ENCODE data around the gene INTS4.
"Not testable (repeated sequence)": the region's sequence is repeated elsewhere in the genome, so short reads cannot be mapped to it uniquely, and the experiment has no call there.

INTS4 gene

DNA sequence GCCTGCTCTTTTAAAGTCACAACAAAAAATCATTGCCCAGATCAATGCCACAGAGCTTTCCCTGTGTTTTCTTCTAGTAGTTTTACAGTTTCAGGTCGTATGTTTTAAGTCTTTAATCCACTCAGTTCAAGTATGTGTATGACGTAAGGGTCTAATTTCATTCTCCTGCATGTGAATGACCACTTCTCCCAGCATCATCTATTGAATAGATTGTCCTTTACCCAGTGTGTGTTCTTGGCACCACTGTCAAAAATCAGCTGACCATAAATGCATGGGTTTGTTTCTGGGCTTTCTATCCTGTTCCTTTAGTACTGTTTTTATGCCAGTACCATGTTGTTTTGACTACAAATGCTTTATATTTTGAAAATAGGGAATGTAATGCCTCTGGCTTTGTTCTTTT, 28.1 kb downstream of the INTS4 start:
- H3K27ac ChIP-seq (ENCODE audit: insufficient read depth, low read length, poor library complexity, severe bottlenecking): no peak overlapping the region
- no peak overlapping the region for H3K4me3 ChIP-seq (ENCODE audit: insufficient read depth, low read depth, low read length, poor library complexity, severe bottlenecking)
- H3K36me3 ChIP-seq (ENCODE audit: control insufficient read depth, insufficient read depth, low read length): peaks cover 14% of the 10 kb centered on the region
- DNase-seq: no peak
- H3K27me3 ChIP-seq (replicated peaks; ENCODE audit: control insufficient read depth, insufficient read depth, low read length, poor library complexity, severe bottlenecking): no peaks in the 10 kb centered on the region
- H3K9me3 ChIP-seq (ENCODE audit: control insufficient read depth, low read length): no peaks in the 10 kb centered on the region
- no peaks in the 10 kb centered on the region for H3K4me1 ChIP-seq (ENCODE audit: control insufficient read depth, insufficient read depth, low read length, poor library complexity, severe bottlenecking)

DNA sequence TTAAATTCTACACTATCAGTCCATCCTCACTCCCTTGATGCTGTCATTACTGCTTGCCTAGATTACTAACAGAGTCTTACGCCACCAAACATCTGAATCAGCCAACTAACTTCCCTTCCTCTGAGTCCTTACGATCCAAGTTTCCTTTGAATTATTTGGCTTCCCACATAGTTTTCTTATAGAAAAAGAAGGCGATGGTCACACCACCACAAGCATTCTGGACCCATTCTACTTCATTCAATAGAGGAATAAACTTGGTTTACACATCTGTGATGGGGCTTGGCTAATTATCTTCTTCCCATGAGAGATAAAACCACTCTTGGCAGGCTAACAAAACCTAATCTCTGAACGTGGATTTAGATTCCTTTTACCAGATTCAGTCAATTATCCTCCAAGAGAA, 35.0 kb downstream of the INTS4 start:
- Histone ChIP-seq H3K27ac (ENCODE audit: insufficient read depth, low read length, poor library complexity, severe bottlenecking) (no peak overlapping the region), H3K9me3 (ENCODE audit: control insufficient read depth, low read length) (no peaks in the 10 kb centered on the region), H3K36me3 (ENCODE audit: control insufficient read depth, insufficient read depth, low read length) (no peaks in the 10 kb centered on the region), H3K4me1 (ENCODE audit: control insufficient read depth, insufficient read depth, low read length, poor library complexity, severe bottlenecking) (no peaks in the 10 kb centered on the region), H3K4me3 (ENCODE audit: insufficient read depth, low read depth, low read length, poor library complexity, severe bottlenecking) (no peak overlapping the region), H3K27me3 (replicated peaks; ENCODE audit: control insufficient read depth, insufficient read depth, low read length, poor library complexity, severe bottlenecking) (no peaks in the 10 kb centered on the region)
- no peak for DNase-seq

- not testable (repeated sequence) for H3K27ac ChIP-seq (ENCODE audit: insufficient read depth, low read length, poor library complexity, severe bottlenecking); DNase-seq; H3K4me3 ChIP-seq (ENCODE audit: insufficient read depth, low read depth, low read length, poor library complexity, severe bottlenecking); H3K36me3 ChIP-seq (ENCODE audit: control insufficient read depth, insufficient read depth, low read length); H3K9me3 ChIP-seq (ENCODE audit: control insufficient read depth, low read length); H3K27me3 ChIP-seq (replicated peaks; ENCODE audit: control insufficient read depth, insufficient read depth, low read length, poor library complexity, severe bottlenecking); H3K4me1 ChIP-seq (ENCODE audit: control insufficient read depth, insufficient read depth, low read length, poor library complexity, severe bottlenecking)
Observed at GRCh38 chr11:77958583-77959177, 35.8 kb downstream of the INTS4 start.

DNA sequence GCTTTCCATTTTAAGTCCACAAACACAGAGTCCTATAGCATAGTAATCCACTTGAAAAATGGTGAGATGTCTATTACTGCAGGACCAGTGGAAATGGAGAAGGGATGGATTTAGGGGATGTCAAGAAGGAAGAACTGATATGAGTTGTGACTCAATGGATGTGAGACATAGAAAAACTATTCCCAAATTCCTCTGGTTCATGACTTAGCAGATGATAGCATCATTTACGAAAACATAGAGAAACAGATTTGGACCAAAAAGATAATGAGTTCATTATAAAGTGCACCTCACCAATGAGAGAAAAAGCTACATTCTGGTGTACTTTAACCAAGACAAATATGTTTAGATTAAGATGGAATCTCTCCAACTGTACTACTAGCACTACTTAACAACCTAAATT, 51.2 kb downstream of the INTS4 start:
- not testable (repeated sequence) for H3K27me3 ChIP-seq (replicated peaks; ENCODE audit: control insufficient read depth, insufficient read depth, low read length, poor library complexity, severe bottlenecking); DNase-seq; H3K27ac ChIP-seq (ENCODE audit: insufficient read depth, low read length, poor library complexity, severe bottlenecking); H3K9me3 ChIP-seq (ENCODE audit: control insufficient read depth, low read length); H3K36me3 ChIP-seq (ENCODE audit: control insufficient read depth, insufficient read depth, low read length); H3K4me3 ChIP-seq (ENCODE audit: insufficient read depth, low read depth, low read length, poor library complexity, severe bottlenecking); H3K4me1 ChIP-seq (ENCODE audit: control insufficient read depth, insufficient read depth, low read length, poor library complexity, severe bottlenecking)

- H3K4me1 ChIP-seq (ENCODE audit: control insufficient read depth, insufficient read depth, low read length, poor library complexity, severe bottlenecking); H3K27ac ChIP-seq (ENCODE audit: insufficient read depth, low read length, poor library complexity, severe bottlenecking); H3K9me3 ChIP-seq (ENCODE audit: control insufficient read depth, low read length); H3K36me3 ChIP-seq (ENCODE audit: control insufficient read depth, insufficient read depth, low read length); DNase-seq; H3K4me3 ChIP-seq (ENCODE audit: insufficient read depth, low read depth, low read length, poor library complexity, severe bottlenecking); H3K27me3 ChIP-seq (replicated peaks; ENCODE audit: control insufficient read depth, insufficient read depth, low read length, poor library complexity, severe bottlenecking): not testable (repeated sequence)
Observed at GRCh38 chr11:77942465-77942864, 52.0 kb downstream of the INTS4 start.

DNA sequence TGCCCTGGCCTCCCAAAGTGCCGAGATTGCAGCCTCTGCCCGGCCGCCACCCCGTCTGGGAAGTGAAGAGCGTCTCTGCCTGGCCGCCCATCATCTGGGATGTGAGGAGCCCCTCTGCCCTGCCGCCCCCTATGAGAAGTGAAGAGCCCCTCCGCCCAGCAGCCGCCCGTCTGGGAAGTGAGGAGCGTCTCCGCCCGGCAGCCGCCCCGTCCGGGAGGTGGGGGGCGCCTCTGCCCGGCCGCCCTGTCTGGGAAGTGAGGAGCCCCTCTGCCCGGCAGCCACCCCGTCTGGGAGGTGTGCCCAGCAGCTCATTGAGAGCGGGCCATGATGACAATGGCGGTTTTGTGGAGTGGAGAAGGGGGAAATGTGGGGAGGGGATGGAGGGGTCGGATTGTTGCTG, 60.9 kb downstream of the INTS4 start:
- H3K27ac ChIP-seq (ENCODE audit: insufficient read depth, low read length, poor library complexity, severe bottlenecking); H3K4me1 ChIP-seq (ENCODE audit: control insufficient read depth, insufficient read depth, low read length, poor library complexity, severe bottlenecking); H3K36me3 ChIP-seq (ENCODE audit: control insufficient read depth, insufficient read depth, low read length); H3K27me3 ChIP-seq (replicated peaks; ENCODE audit: control insufficient read depth, insufficient read depth, low read length, poor library complexity, severe bottlenecking); H3K9me3 ChIP-seq (ENCODE audit: control insufficient read depth, low read length); H3K4me3 ChIP-seq (ENCODE audit: insufficient read depth, low read depth, low read length, poor library complexity, severe bottlenecking); DNase-seq: not testable (repeated sequence)

DNA sequence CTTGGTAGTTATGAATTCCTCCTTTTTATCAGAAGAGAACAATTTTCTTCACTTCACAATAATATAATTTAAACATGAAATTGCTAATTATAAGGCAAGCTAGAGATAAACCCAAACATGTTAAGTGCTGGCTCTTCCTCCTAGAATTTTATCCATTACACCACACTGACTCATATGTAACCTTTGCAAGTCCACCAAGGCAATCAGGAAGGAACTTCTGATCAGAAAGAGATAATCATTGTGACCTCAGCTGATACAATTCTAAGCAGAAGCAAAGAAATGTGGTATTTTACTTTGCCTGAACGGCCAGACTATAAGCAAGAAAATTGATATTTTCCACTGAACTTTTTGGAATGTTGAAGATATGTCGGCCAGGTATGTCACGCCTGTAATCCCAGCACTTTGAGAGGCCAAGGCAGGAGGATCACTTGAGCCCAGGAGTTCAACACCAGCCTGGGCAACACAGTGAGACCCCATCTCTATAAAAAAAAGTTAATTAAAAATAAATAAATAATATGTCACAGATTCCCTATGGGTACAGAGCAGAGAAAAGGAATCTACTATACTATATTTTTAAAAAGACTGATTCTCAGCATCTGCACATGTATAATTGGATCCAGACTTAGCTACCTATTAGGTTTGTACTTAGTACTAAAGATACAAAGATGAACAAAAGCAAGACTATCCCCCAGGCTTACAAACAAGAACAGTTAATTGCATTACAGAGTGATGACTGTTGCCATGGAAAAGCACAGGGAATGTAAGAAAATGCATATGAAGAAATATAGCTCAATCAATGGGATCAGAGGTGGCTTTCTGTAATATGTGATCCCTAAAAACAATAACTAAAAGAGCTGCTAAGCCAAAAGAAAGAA, 63.9 kb downstream of the INTS4 start:
- not testable (repeated sequence) for DNase-seq; H3K36me3 ChIP-seq (ENCODE audit: control insufficient read depth, insufficient read depth, low read length); H3K27me3 ChIP-seq (replicated peaks; ENCODE audit: control insufficient read depth, insufficient read depth, low read length, poor library complexity, severe bottlenecking); H3K4me3 ChIP-seq (ENCODE audit: insufficient read depth, low read depth, low read length, poor library complexity, severe bottlenecking); H3K27ac ChIP-seq (ENCODE audit: insufficient read depth, low read length, poor library complexity, severe bottlenecking); H3K9me3 ChIP-seq (ENCODE audit: control insufficient read depth, low read length); H3K4me1 ChIP-seq (ENCODE audit: control insufficient read depth, insufficient read depth, low read length, poor library complexity, severe bottlenecking)

DNA sequence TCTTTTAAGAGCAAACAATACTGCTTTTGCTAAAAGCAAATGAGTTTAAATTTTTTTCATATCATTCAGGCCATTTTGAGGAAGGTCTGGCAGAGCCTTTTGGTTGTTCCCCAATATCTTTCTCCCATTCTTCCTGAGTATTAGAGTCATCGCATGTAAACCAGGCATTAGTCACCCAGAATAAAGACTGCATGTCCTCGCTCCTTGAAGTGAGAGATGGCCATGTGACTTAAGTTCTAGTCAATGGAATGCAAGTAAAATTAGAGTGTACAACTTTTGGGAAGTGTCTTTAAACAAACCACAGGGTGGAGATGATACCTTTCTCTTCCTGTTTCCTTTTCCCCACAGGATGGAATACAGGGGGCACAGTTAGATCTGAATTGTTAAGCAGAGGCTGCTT, 76.8 kb downstream of the INTS4 start:
- not testable (repeated sequence) for H3K9me3 ChIP-seq (ENCODE audit: control insufficient read depth, low read length); H3K27me3 ChIP-seq (replicated peaks; ENCODE audit: control insufficient read depth, insufficient read depth, low read length, poor library complexity, severe bottlenecking); H3K27ac ChIP-seq (ENCODE audit: insufficient read depth, low read length, poor library complexity, severe bottlenecking); H3K36me3 ChIP-seq (ENCODE audit: control insufficient read depth, insufficient read depth, low read length); H3K4me1 ChIP-seq (ENCODE audit: control insufficient read depth, insufficient read depth, low read length, poor library complexity, severe bottlenecking); DNase-seq; H3K4me3 ChIP-seq (ENCODE audit: insufficient read depth, low read depth, low read length, poor library complexity, severe bottlenecking)

- H3K27me3 ChIP-seq (replicated peaks; ENCODE audit: control insufficient read depth, insufficient read depth, low read length, poor library complexity, severe bottlenecking); H3K27ac ChIP-seq (ENCODE audit: insufficient read depth, low read length, poor library complexity, severe bottlenecking); H3K9me3 ChIP-seq (ENCODE audit: control insufficient read depth, low read length); DNase-seq; H3K4me1 ChIP-seq (ENCODE audit: control insufficient read depth, insufficient read depth, low read length, poor library complexity, severe bottlenecking); H3K4me3 ChIP-seq (ENCODE audit: insufficient read depth, low read depth, low read length, poor library complexity, severe bottlenecking); H3K36me3 ChIP-seq (ENCODE audit: control insufficient read depth, insufficient read depth, low read length): not testable (repeated sequence)
Observed at GRCh38 chr11:77914307-77914791, 80.1 kb downstream of the INTS4 start.

- H3K36me3 ChIP-seq (ENCODE audit: control insufficient read depth, insufficient read depth, low read length); H3K4me3 ChIP-seq (ENCODE audit: insufficient read depth, low read depth, low read length, poor library complexity, severe bottlenecking); H3K27me3 ChIP-seq (replicated peaks; ENCODE audit: control insufficient read depth, insufficient read depth, low read length, poor library complexity, severe bottlenecking); H3K27ac ChIP-seq (ENCODE audit: insufficient read depth, low read length, poor library complexity, severe bottlenecking); DNase-seq; H3K4me1 ChIP-seq (ENCODE audit: control insufficient read depth, insufficient read depth, low read length, poor library complexity, severe bottlenecking); H3K9me3 ChIP-seq (ENCODE audit: control insufficient read depth, low read length): not testable (repeated sequence)
Observed at GRCh38 chr11:77913608-77914306, 80.7 kb downstream of the INTS4 start.

Data from effector memory CD4-positive, alpha-beta T cell (primary cell).